Panc1 (cell line): Measurements from ENCODE around the gene SMC2. TPM values are rescaled to one million over a fixed set of nuclear protein-coding genes. Genes with fewer than 3 reads are reported as not detected.

Experiments
- ATAC-seq: fragments of 200-7000 bp; cut with Tn5 transposase; 2 replicates; pipeline ENCODE4 v1.9.1; 2020; ENCODE audit warnings: mild to moderate bottlenecking, moderate library complexity
- BruUV-seq: library from RNA; stranded (reverse); fragments of 400-500 nt; replicated peaks from 2 replicates; lab custom pipeline; 2021; lab: Mats Ljungman, UMichigan
- CTCF ChIA-PET: fragments of 300-600 bp; sonication (Branson Sonifier 250); formaldehyde crosslinking; loops from one replicate; lab custom pipeline; 2022; ENCODE audit warnings: antibody characterized with exemption; lab: Charles Lee
- POLR2A ChIA-PET: fragments of 300-600 bp; sonication (Branson Sonifier 250); formaldehyde crosslinking; loops from one replicate; lab custom pipeline; 2022; ENCODE audit warnings: antibody characterized with exemption; lab: Charles Lee
- DNase-seq: peaks from one replicate; pipeline ENCODE4 v3.0.0-alpha.2; 2010; ENCODE audit warnings: low read depth, low spot score
- H3K27ac ChIP-seq: 2 replicates; pipeline ENCODE4 v1.5.1; 2011; ENCODE audit warnings: mild to moderate bottlenecking, low read length, inconsistent platforms
- H3K27me3 ChIP-seq: fragments of 200-500 bp; sonication (Bioruptor generic); 2 replicates; pipeline ENCODE4 v1.6.0; 2014; ENCODE audit warnings: low read length, inconsistent platforms; ENCODE audit not compliant: control insufficient read depth, insufficient read depth
- H3K36me3 ChIP-seq: fragments of 200-500 bp; sonication (Bioruptor generic); 2 replicates; pipeline ENCODE4 v1.5.1; 2014; ENCODE audit warnings: inconsistent platforms, mild to moderate bottlenecking, low read length, moderate library complexity; ENCODE audit not compliant: control insufficient read depth, insufficient read depth
- H3K4me1 ChIP-seq: 2 replicates; pipeline ENCODE4 v1.5.1; 2011; ENCODE audit warnings: inconsistent platforms, mild to moderate bottlenecking, low read length, moderate library complexity; ENCODE audit not compliant: control insufficient read depth, insufficient read depth
- H3K4me3 ChIP-seq, 2 experiments: 2 replicates each; pipeline ENCODE4 v1.5.1; 2011 to 2012; ENCODE audit warnings: low read depth in 2 of 2, low read length in 2 of 2, mild to moderate bottlenecking in 2 of 2, inconsistent platforms in 1 of 2, moderate library complexity in 1 of 2
- H3K9me3 ChIP-seq: fragments of 200-500 bp; sonication (Bioruptor generic); 2 replicates; pipeline ENCODE4 v1.5.1; 2014; ENCODE audit warnings: low read depth, mild to moderate bottlenecking, inconsistent platforms, low read length, moderate library complexity; ENCODE audit not compliant: control insufficient read depth, insufficient read depth
- POLR2AphosphoS5 ChIP-seq: IDR thresholded peaks from 2 replicates; pipeline ENCODE4 v1.6.1; 2012; ENCODE audit warnings: mild to moderate bottlenecking, low read depth, low read length, moderate library complexity
- SIN3A ChIP-seq: IDR thresholded peaks from 2 replicates; pipeline ENCODE4 v1.6.1; 2012; ENCODE audit warnings: low read depth, mild to moderate bottlenecking, low read length, moderate library complexity, borderline replicate concordance; ENCODE audit not compliant: insufficient read depth
- TCF7L2 ChIP-seq: IDR thresholded peaks from 2 replicates; pipeline ENCODE4 v1.6.1; 2011; ENCODE audit warnings: mild to moderate bottlenecking, low read depth, low read length, inconsistent platforms
- in situ Hi-C: cut with HindIII; loops from 2 replicates; pipeline ENCODE4 v1.10.0; 2016; ENCODE audit warnings: low sequenced_read_pairs, low pct_unique_long_range_greater_than_20kb
- intact Hi-C: fragments of 100-400 bp; cut with micrococcal nuclease; formaldehyde crosslinking; loops from one replicate; pipeline ENCODE4 v1.10.0; 2022; ENCODE audit not compliant: unreplicated experiment
- total RNA-seq: library from RNA; stranded (reverse); gene quantifications from one replicate; pipeline ENCODE4 v1.2.1, GENCODE V29; 2021; ENCODE audit not compliant: unreplicated experiment
- TF ChIP-seq, protein P1 (sequence below), 2 experiments: IDR thresholded peaks; 2 replicates each; pipeline ENCODE4 v1.6.1; 2011 to 2012; ENCODE audit warnings: low read depth in 2 of 2, control low read depth in 1 of 2, low read length in 1 of 2, mild to moderate bottlenecking in 1 of 2, moderate library complexity in 1 of 2; ENCODE audit not compliant: insufficient read depth in 1 of 2
- TF ChIP-seq, protein P2 (sequence below): fragments of 450-650 bp; IDR thresholded peaks from 2 replicates; pipeline ENCODE4 v1.5.1; 2017; ENCODE audit warnings: mild to moderate bottlenecking

SMC2 gene
- total RNA-seq, 1 experiment from 2014 or later, result 25.3 TPM

- BruUV-seq, result no TSS peak
- H3K36me3 ChIP-seq, result no peaks in the 10 kb centered on the region
Observed at GRCh38 chr9:104087894-104088293, 6.2 kb upstream of the SMC2 start.

GRCh38 chr9:104088416-104088815 lies 5.7 kb upstream of the SMC2 start:
- ATAC-seq (no peak), DNase-seq (no peak)
- no TSS peak for BruUV-seq
- H3K4me3 ChIP-seq, result no peak overlapping the region
- peaks cover 3% of the 10 kb centered on the region; the same call in 1 of the 2 replicates for H3K36me3 ChIP-seq
- H3K27me3 ChIP-seq, result no peaks in the 10 kb centered on the region
- intact Hi-C loops, result no loop called here
- TF ChIP-seq, protein P1, sequence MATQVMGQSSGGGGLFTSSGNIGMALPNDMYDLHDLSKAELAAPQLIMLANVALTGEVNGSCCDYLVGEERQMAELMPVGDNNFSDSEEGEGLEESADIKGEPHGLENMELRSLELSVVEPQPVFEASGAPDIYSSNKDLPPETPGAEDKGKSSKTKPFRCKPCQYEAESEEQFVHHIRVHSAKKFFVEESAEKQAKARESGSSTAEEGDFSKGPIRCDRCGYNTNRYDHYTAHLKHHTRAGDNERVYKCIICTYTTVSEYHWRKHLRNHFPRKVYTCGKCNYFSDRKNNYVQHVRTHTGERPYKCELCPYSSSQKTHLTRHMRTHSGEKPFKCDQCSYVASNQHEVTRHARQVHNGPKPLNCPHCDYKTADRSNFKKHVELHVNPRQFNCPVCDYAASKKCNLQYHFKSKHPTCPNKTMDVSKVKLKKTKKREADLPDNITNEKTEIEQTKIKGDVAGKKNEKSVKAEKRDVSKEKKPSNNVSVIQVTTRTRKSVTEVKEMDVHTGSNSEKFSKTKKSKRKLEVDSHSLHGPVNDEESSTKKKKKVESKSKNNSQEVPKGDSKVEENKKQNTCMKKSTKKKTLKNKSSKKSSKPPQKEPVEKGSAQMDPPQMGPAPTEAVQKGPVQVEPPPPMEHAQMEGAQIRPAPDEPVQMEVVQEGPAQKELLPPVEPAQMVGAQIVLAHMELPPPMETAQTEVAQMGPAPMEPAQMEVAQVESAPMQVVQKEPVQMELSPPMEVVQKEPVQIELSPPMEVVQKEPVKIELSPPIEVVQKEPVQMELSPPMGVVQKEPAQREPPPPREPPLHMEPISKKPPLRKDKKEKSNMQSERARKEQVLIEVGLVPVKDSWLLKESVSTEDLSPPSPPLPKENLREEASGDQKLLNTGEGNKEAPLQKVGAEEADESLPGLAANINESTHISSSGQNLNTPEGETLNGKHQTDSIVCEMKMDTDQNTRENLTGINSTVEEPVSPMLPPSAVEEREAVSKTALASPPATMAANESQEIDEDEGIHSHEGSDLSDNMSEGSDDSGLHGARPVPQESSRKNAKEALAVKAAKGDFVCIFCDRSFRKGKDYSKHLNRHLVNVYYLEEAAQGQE (IDR thresholded peaks at IDR 0.05; ENCODE audit: insufficient read depth in 1 of 2, low read depth in 2 of 2, low read length in 1 of 2), result no peak
- no peak for TF ChIP-seq POLR2AphosphoS5
- no peak overlapping the region for H3K27ac ChIP-seq
- no peaks in the 10 kb centered on the region for H3K9me3 ChIP-seq
- H3K4me1 ChIP-seq, result peaks cover 3% of the 10 kb centered on the region
- CTCF ChIA-PET, result no interaction called here
- in situ Hi-C loops, result no loop called here
- POLR2A ChIA-PET, result no interaction called here

More at GRCh38 chr9:104087894-104088293, 6.2 kb upstream of the SMC2 start:
- DNase-seq (no peak), ATAC-seq (no peak)
- Histone ChIP-seq H3K9me3 (no peaks in the 10 kb centered on the region), H3K27me3 (no peaks in the 10 kb centered on the region), H3K4me3 (no peak overlapping the region), H3K4me1 (peaks cover 3% of the 10 kb centered on the region), H3K27ac (no peak overlapping the region)
- CTCF ChIA-PET, result no interaction called here
- POLR2A ChIA-PET, result no interaction called here
- no peak for TF ChIP-seq TCF7L2
- no peak for TF ChIP-seq POLR2AphosphoS5
- TF ChIP-seq, protein P2, sequence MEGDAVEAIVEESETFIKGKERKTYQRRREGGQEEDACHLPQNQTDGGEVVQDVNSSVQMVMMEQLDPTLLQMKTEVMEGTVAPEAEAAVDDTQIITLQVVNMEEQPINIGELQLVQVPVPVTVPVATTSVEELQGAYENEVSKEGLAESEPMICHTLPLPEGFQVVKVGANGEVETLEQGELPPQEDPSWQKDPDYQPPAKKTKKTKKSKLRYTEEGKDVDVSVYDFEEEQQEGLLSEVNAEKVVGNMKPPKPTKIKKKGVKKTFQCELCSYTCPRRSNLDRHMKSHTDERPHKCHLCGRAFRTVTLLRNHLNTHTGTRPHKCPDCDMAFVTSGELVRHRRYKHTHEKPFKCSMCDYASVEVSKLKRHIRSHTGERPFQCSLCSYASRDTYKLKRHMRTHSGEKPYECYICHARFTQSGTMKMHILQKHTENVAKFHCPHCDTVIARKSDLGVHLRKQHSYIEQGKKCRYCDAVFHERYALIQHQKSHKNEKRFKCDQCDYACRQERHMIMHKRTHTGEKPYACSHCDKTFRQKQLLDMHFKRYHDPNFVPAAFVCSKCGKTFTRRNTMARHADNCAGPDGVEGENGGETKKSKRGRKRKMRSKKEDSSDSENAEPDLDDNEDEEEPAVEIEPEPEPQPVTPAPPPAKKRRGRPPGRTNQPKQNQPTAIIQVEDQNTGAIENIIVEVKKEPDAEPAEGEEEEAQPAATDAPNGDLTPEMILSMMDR, result no peak
- in situ Hi-C loops, result no loop called here
- intact Hi-C loops, result no loop called here

DNA sequence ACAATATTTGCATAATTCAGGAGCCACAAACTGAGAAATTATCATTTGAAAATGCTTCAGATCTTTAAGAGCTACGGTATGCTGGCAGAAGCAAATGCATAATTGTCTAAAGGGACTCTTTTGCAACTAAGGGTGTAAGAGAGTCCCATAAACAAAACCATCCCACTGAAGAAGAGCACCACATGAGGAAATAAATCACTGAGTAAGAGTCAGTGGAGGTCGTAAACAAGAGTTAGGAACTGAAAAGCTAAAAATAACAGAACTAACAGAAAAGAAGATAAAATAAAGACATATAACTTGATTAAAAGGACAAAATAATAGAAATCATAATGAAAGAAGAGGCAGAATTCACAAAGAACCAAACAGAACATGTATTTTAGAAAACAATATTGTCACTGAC lies 3.5 kb upstream of the SMC2 start:
- intact Hi-C loops, result no loop called here
- no peak for DNase-seq
- H3K27ac ChIP-seq, result no peak overlapping the region
- peaks cover 8% of the 10 kb centered on the region for H3K4me1 ChIP-seq
- ATAC-seq, result no peak
- POLR2A ChIA-PET, result no interaction called here
- peaks cover 5% of the 10 kb centered on the region; the same call in 1 of the 2 replicates for H3K36me3 ChIP-seq
- CTCF ChIA-PET, result interaction anchor here (0.6 kb wide), 1 partner anchor 653 kb away, joined by 3 read pairs; no protein-coding TSS in a partner anchor
- H3K27me3 ChIP-seq, result no peaks in the 10 kb centered on the region
- BruUV-seq, result no TSS peak
- H3K9me3 ChIP-seq, result no peaks in the 10 kb centered on the region
- no peak overlapping the region for H3K4me3 ChIP-seq
- in situ Hi-C loops, result no loop called here
- TF ChIP-seq, protein P1 (IDR thresholded peaks at IDR 0.05; ENCODE audit: insufficient read depth in 1 of 2, low read depth in 2 of 2, low read length in 1 of 2), result no peak
- TF ChIP-seq SIN3A (no peak), TCF7L2 (no peak), POLR2AphosphoS5 (no peak)
- TF ChIP-seq, protein P2, result no peak
